GM18861 (cell line): Measurements from ENCODE around the gene CCNY.

Experiments used
- ATAC-seq: cut with Tn5 transposase; IDR thresholded peaks from one replicate; pipeline ENCODE4 v1.9.1; 2021; ENCODE audit not compliant: unreplicated experiment

CCNY gene

GRCh38 chr10:35331894-35332640 lies 4.2 kb upstream of the CCNY start:
- ATAC-seq = no peak

- no peak for ATAC-seq
Measured at GRCh38 chr10:35334297-35334696, 2.0 kb upstream of the CCNY start.

- ATAC-seq = no peak
Measured at GRCh38 chr10:35335133-35336083, 901 bp upstream of the CCNY start.

- ATAC-seq = no peak
Measured at GRCh38 chr10:35336921-35337823, 863 bp downstream of the CCNY start.

- ATAC-seq = peak; percentile 45
Measured at GRCh38 chr10:35339942-35340341, 3.6 kb downstream of the CCNY start.

GRCh38 chr10:35340975-35341374 lies 4.7 kb downstream of the CCNY start:
- no peak for ATAC-seq

GRCh38 chr10:35341521-35341920 lies 5.2 kb downstream of the CCNY start:
- peak; percentile 82 for ATAC-seq

- ATAC-seq = no peak
Measured at GRCh38 chr10:35342183-35342753, 6.0 kb downstream of the CCNY start.

- ATAC-seq = no peak
Measured at GRCh38 chr10:35343739-35344138, 7.4 kb downstream of the CCNY start.

- no peak for ATAC-seq
Measured at GRCh38 chr10:35345383-35345742, 9.1 kb downstream of the CCNY start.

- no peak for ATAC-seq
Measured at GRCh38 chr10:35346248-35346647, 9.9 kb downstream of the CCNY start.

GRCh38 chr10:35347121-35347562 lies 10.8 kb downstream of the CCNY start:
- ATAC-seq = no peak

GRCh38 chr10:35347899-35348608 lies 11.7 kb downstream of the CCNY start:
- no peak for ATAC-seq

- ATAC-seq = no peak
Measured at GRCh38 chr10:35348609-35349388, 12.5 kb downstream of the CCNY start.

- no peak for ATAC-seq
Measured at GRCh38 chr10:35349389-35349915, 13.1 kb downstream of the CCNY start.

GRCh38 chr10:35351021-35351420 lies 14.7 kb downstream of the CCNY start:
- ATAC-seq = no peak

GRCh38 chr10:35352097-35352496 lies 15.8 kb downstream of the CCNY start:
- ATAC-seq = no peak

GRCh38 chr10:35352512-35352911 lies 16.2 kb downstream of the CCNY start:
- peak; percentile 38 for ATAC-seq

- no peak for ATAC-seq
Measured at GRCh38 chr10:35353395-35353794, 17.1 kb downstream of the CCNY start.
